ENCODE data around the gene NHSL1.

Gene NHSL1

GRCh38 chr6:138499303-138500018, at the start of gene NHSL1:
NHSL1 (minus strand) TSS chr6:138499494; CDS start chr6:138499290, 204 bp downstream.
- DNase-seq (ENCODE audit: low spot score) = no peak

- peak; percentile 55 for DNase-seq (ENCODE audit: low spot score)
Observed at GRCh38 chr6:138546733-138547185, 47.5 kb upstream of the NHSL1 start.

GRCh38 chr6:138545621-138545980, 46.3 kb upstream of the NHSL1 start:
- DNase-seq (ENCODE audit: low spot score) = no peak

DNA sequence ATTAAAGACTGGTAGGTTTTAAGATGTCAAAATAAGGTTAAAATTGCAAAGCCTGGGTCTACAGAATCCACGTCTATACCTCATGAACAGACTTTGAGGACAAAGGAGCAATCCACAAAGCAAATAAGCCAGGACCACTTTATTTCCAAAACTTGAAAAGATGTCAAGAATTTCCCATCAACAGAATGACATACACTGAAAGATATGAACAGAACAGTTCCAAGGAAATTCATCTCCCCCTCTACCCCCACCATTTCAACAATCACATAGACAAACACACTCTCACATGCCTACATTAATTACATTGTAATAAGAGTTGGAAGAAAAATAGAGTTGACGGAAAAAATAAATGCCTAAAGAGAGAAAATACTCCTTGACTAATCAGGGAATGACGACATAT, 45.2 kb upstream of the NHSL1 start:
- DNase-seq (ENCODE audit: low spot score) = no peak

- DNase-seq (ENCODE audit: low spot score) = no peak
Observed at GRCh38 chr6:138543657-138544056, 44.4 kb upstream of the NHSL1 start.

GRCh38 chr6:138541823-138542481, 42.7 kb upstream of the NHSL1 start:
- no peak for DNase-seq (ENCODE audit: low spot score)

DNA sequence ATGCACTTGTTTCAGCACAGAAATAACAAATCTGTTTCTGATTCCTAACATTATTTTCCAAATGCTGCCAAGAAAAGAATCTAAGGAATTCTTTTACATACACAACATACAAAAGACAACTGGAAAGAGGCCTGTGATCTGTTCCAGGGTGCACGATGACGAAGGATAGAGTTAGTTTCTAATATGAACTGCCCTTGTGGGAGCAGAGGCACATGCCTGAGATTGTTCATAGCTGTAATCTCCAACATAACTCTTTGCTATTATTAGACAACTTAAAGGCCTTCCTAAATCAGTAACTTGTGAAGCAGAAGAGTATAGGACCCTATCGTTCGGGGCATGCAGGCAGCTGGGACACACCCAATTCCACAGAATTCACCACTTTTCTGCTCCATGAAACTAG, 41.2 kb upstream of the NHSL1 start:
- no peak for DNase-seq (ENCODE audit: low spot score)

GRCh38 chr6:138539876-138540275, 40.6 kb upstream of the NHSL1 start:
- no peak for DNase-seq (ENCODE audit: low spot score)

- no peak for DNase-seq (ENCODE audit: low spot score)
Observed at GRCh38 chr6:138538390-138539031, 39.2 kb upstream of the NHSL1 start.

GRCh38 chr6:138537106-138537505, 37.8 kb upstream of the NHSL1 start:
- DNase-seq (ENCODE audit: low spot score) = no peak

DNA sequence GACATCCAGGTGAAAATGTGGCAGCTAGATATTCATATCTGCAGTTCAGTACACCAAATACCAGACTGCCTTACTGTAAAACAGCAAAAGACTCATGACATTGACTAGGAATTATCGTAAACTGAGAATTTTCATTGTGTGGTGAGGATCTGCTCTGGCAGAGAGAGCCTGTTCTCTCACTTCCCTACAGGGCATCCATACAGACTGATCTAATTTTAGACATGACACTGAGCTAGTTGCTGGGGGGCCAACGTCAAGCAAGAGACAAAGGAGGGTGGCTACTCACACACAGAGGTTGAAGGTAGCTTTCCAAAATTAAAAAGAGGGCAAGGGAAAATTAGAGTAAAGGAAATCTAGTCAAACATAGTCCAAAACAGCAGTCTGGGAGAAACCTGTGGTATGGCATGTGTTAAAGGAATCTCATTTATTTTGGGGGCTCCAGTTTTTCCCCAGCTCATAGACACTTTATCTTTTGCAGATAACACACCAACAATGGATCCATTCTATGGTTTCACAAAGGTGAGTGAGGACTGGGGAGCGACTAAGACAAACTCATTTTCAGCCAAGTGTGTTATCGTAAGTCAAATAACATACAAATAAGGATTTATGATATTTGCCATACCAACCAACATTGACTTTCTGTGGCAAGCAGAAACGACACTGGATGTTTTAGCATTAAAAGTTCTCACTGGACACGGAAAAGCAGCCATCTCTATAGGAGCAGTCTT, 36.6 kb upstream of the NHSL1 start:
- no peak for DNase-seq (ENCODE audit: low spot score)

DNA sequence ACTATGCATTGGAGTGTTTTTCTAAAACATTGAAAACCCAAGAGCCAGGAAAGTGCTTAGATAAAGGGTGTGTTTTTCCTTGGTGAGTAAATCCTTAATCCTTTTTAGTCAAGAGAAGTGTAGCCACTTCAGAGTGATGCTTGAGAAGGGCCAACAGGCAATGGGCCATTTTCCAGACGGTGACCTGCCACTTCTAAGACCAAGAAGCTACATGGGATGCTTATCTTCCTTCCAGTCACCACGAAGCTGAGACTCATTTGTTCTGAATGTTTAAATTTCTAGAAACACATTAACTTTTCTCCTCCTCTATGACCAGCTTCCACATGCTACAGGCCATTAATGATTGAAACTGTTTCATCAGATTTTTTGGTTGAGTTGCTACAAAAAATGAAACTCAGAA, 34.4 kb upstream of the NHSL1 start:
- DNase-seq (ENCODE audit: low spot score) = no peak

DNA sequence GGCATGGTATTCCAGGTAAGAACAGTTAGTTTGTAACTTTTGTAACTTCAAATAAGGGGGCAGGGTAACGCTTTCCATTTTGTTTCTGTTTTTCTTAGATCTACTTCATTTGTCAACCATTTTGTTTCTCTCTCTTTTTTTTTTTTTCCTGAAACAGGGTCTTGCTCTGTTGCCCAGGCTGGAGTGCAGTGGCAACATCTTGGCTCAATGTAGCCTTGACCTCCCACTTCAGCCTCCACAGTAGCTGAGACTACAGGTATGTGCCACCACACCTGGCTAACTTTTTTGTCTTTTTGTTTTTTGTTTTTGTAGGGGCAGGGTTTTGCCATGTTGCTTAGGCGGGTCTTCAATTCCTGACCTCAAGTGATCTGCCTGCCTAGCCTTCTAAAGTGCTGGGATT, 32.1 kb upstream of the NHSL1 start:
- DNase-seq (ENCODE audit: low spot score) = no peak

DNA sequence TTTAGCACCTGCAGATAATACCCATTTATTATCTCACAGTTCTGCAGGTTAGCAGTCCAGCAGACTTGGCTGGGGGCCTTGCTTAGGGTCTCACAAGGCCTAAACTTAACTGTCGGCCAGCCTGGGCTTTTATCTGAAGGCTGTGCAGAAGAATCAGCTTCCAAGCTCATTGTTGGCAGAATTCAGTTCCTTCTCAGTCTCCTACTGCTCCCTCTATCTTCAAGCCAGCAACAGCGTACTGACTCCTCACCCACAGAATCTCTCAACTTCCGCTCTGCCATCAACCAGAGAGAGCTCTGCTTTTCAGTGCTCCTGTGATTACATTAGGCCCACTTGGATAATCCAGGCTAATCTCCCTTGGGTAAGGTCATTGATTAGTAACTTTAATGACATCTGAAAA, 30.2 kb upstream of the NHSL1 start:
- DNase-seq (ENCODE audit: low spot score) = no peak

DNA sequence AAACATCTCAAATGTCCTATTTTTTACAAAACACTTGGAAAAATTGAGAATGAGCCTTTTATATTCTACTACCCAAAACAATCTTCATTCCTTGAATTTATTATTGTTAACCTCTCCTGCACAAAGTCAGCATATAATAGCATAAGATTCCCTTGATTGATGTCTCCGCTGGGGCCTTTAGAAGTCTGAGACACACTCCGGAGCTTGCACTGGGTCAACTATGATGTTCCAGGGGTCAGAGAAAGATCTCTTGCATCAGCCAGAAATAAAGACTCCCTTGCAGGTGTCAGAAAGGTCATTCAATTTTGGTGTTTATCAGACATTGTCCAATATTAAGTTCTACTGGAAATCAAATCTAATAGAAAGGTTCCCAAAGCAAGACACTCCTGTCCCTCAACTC, 29.7 kb upstream of the NHSL1 start:
- no peak for DNase-seq (ENCODE audit: low spot score)

DNA sequence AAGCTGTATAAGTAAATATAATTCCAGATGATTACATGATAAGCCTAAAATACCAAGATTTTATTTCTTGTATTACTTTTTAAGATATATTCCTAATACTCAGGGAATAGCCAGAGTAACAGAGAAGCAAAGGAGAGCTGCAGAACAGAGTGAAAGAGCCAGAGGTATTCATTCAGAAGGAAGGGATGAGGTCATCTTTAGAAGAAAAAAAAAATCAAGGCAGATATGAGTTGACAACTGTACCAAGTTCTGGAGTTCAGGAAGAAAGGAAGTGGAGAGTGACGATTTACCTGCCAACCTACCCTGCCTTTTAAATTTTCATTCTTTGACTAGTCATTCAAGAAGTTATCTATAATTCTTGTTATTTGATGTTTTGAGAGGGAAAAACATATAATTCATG, 28.8 kb upstream of the NHSL1 start:
- DNase-seq (ENCODE audit: low spot score) = no peak

- DNase-seq (ENCODE audit: low spot score) = no peak
Observed at GRCh38 chr6:138527411-138528088, 28.3 kb upstream of the NHSL1 start.

GRCh38 chr6:138526822-138527235, 27.5 kb upstream of the NHSL1 start:
- no peak for DNase-seq (ENCODE audit: low spot score)

- DNase-seq (ENCODE audit: low spot score) = no peak
Observed at GRCh38 chr6:138525355-138525754, 26.1 kb upstream of the NHSL1 start.

- DNase-seq (ENCODE audit: low spot score) = no peak
Observed at GRCh38 chr6:138524526-138524925, 25.2 kb upstream of the NHSL1 start.

- no peak for DNase-seq (ENCODE audit: low spot score)
Observed at GRCh38 chr6:138523347-138524210, 24.3 kb upstream of the NHSL1 start.
